HepG2 (cell line): Measurements from ENCODE around the gene PPOX. TPM values are rescaled to one million over a fixed set of nuclear protein-coding genes. Genes with fewer than 3 reads are reported as not detected.
A peak's percentile ranks its signal among the peaks of the same experiment; 100 is the strongest.

Experiments
- ATAC-seq: fragments of 200-7000 bp; cut with Tn5 transposase; 3 replicates; pipeline ENCODE4 v1.9.1; 2020; ENCODE audit warnings: mild to moderate bottlenecking, moderate library complexity
- BruUV-seq: library from RNA; stranded (reverse); fragments of 400-500 nt; replicated peaks from 2 replicates; lab custom pipeline; 2021; lab: Mats Ljungman, UMichigan
- CTCF ChIA-PET: fragments of 300-600 bp; formaldehyde crosslinking; extraction: SDS; loops from one replicate; lab custom pipeline; 2021; ENCODE audit warnings: low total read pairs, inconsistent platforms, low intra/inter-chr PET ratio; lab: Yijun Ruan, JAX
- POLR2A ChIA-PET: fragments of 350-600 bp; sonication (Branson Sonifier 250); formaldehyde crosslinking; loops from one replicate; lab custom pipeline; 2020; ENCODE audit warnings: antibody characterized with exemption, inconsistent platforms; lab: Yijun Ruan, JAX
- DNase-seq: peaks from one replicate; pipeline ENCODE4 v3.0.0-alpha.2; 2015; ENCODE audit warnings: low spot score
- FAIRE-seq: peaks from 3 replicates; lab custom pipeline; 2011; peaks lifted over from hg19 to GRCh38; lab: Jason Lieb, UNC
- H2AFZ ChIP-seq: one replicate; pipeline ENCODE4 v1.6.1; 2011; ENCODE audit warnings: low read length, inconsistent platforms
- H3K27ac ChIP-seq: fragments of 300-600 bp; 3 replicates; pipeline ENCODE4 v1.8.0; 2011; ENCODE audit warnings: mixed run types, mild to moderate bottlenecking, mixed read lengths, low read length, inconsistent platforms; ENCODE audit not compliant: insufficient read depth; ENCODE audit errors: extremely low read length
- H3K27me3 ChIP-seq, 2 experiments: fragments of 200-600 bp in 1 of 2; 2 replicates in 1 of 2; 3 replicates in 1 of 2; pipeline versions ENCODE4 v1.6.0 to v1.8.0; 2011; ENCODE audit warnings: low read length in 2 of 2, mild to moderate bottlenecking in 2 of 2, moderate library complexity in 2 of 2, inconsistent platforms in 1 of 2; ENCODE audit not compliant: insufficient read depth in 2 of 2, control insufficient read depth in 1 of 2
- H3K36me3 ChIP-seq, 2 experiments: fragments of 200-600 bp in 1 of 2; replicated peaks in 1 of 2; 2 replicates in 1 of 2; 3 replicates in 1 of 2; pipeline versions ENCODE4 v1.5.1 to v1.8.0; 2011; ENCODE audit warnings: low read length in 2 of 2, inconsistent platforms in 1 of 2; ENCODE audit not compliant: insufficient read depth in 2 of 2, control insufficient read depth in 1 of 2
- H3K4me1 ChIP-seq: 2 replicates; pipeline ENCODE4 v1.5.1; 2012; ENCODE audit warnings: low read length, inconsistent platforms; ENCODE audit not compliant: insufficient read depth
- H3K4me2 ChIP-seq: 2 replicates; pipeline ENCODE4 v1.6.0; 2011; ENCODE audit warnings: low read depth, low read length, inconsistent platforms
- H3K4me3 ChIP-seq, 3 experiments: fragments of 200-600 bp in 1 of 3; sonication (generic), shearing (Covaris generic) in 1 of 3; replicated peaks in 1 of 3; 2 replicates each; pipeline ENCODE4 v1.5.1; 2011 to 2016; ENCODE audit warnings: low read length in 3 of 3, inconsistent platforms in 2 of 3, low read depth in 2 of 3, mild to moderate bottlenecking in 2 of 3, control low read depth in 1 of 3, mixed read lengths in 1 of 3; ENCODE audit not compliant: insufficient read depth in 1 of 3
- H3K79me2 ChIP-seq: one replicate; pipeline ENCODE4 v1.6.1; 2011; ENCODE audit warnings: low read length, inconsistent platforms; ENCODE audit not compliant: insufficient read depth
- H3K9ac ChIP-seq: 2 replicates; pipeline ENCODE4 v1.6.0; 2011; ENCODE audit warnings: mild to moderate bottlenecking, low read depth, low read length, inconsistent platforms; ENCODE audit not compliant: insufficient read depth
- H3K9me3 ChIP-seq: 2 replicates; pipeline ENCODE4 v1.5.1; 2012; ENCODE audit warnings: mild to moderate bottlenecking, low read length
- H4K20me1 ChIP-seq: 2 replicates; pipeline ENCODE4 v1.6.0; 2011; ENCODE audit warnings: inconsistent platforms, mild to moderate bottlenecking, low read length, moderate library complexity; ENCODE audit not compliant: insufficient read depth
- FOXC1 ChIP-seq: sonication (generic); formaldehyde crosslinking; IDR thresholded peaks from 2 replicates; pipeline ENCODE4 v1.8.0; 2022; ENCODE audit warnings: mild to moderate bottlenecking, missing genetic modification reagents, borderline replicate concordance
- GFI1 ChIP-seq: sonication (generic); formaldehyde crosslinking; IDR thresholded peaks from 2 replicates; pipeline ENCODE4 v1.5.0; 2020; ENCODE audit warnings: missing genetic modification reagents, mild to moderate bottlenecking, borderline replicate concordance
- MTF1 ChIP-seq: sonication (generic); formaldehyde crosslinking; IDR thresholded peaks from 2 replicates; pipeline ENCODE4 v1.5.0; 2020; ENCODE audit warnings: missing genetic modification reagents
- ZNF530 ChIP-seq: sonication (generic); formaldehyde crosslinking; IDR thresholded peaks from 2 replicates; pipeline ENCODE4 v1.5.0; 2020; ENCODE audit warnings: low read depth, mild to moderate bottlenecking, missing genetic modification reagents
- ZNF749 ChIP-seq: sonication (generic); formaldehyde crosslinking; IDR thresholded peaks from 2 replicates; pipeline ENCODE4 v1.8.0; 2022; ENCODE audit warnings: mild to moderate bottlenecking, missing genetic modification reagents, moderate library complexity, borderline replicate concordance
- whole genome bisulfite sequencing: methylation state at CpG from one replicate; pipeline ENCODE4 v1.1.6; 2017; ENCODE audit warnings: low lambda C conversion rate; 5-methylcytosine and 5-hydroxymethylcytosine counted together
- in situ Hi-C: cut with HindIII; loops from 2 replicates; pipeline ENCODE4 v1.10.0; 2017; ENCODE audit warnings: low pct_unique_long_range_greater_than_20kb; ENCODE audit not compliant: extremely low pct_ligation_motif_present
- intact Hi-C: fragments of 100-400 bp; cut with micrococcal nuclease; formaldehyde crosslinking; loops from one replicate; pipeline ENCODE4 v1.10.0; 2022; ENCODE audit not compliant: unreplicated experiment
- polyA plus RNA-seq, 8 experiments: library from polyadenylated mRNA; depleted of rRNA in 3 of 8; stranded (reverse) in 7 of 8; unstranded in 1 of 8; fragments of >200 nt; fragmentation: Illumina TruSeq in 4 of 8; extraction: Trizol in 4 of 8; gene quantifications; 2 replicates each; pipeline versions ENCODE4 v1.2.1 to v1.2.3, GENCODE V29; 2011 to 2016; ENCODE audit warnings: low read depth in 4 of 8, missing spikeins in 1 of 8, mixed read lengths in 1 of 8; ENCODE audit not compliant: insufficient read depth in 1 of 8
- total RNA-seq, 5 experiments: library from RNA; depleted of rRNA; stranded (reverse); fragments of >200 nt; fragmentation: Illumina TruSeq; extraction: Trizol; gene quantifications; 2 replicates each; pipeline ENCODE4 v1.2.3, GENCODE V29; 2016; ENCODE audit warnings: low read depth in 1 of 5
- TF ChIP-seq, protein P1 (sequence below): sonication (generic); formaldehyde crosslinking; IDR thresholded peaks from 2 replicates; pipeline ENCODE4 v1.4.0; 2020; ENCODE audit warnings: mild to moderate bottlenecking, missing genetic modification reagents
- TF ChIP-seq, protein P2 (sequence below): sonication (generic); formaldehyde crosslinking; IDR thresholded peaks from 2 replicates; pipeline ENCODE4 v1.5.0; 2020; ENCODE audit warnings: missing genetic modification reagents, mild to moderate bottlenecking, borderline replicate concordance
- TF ChIP-seq, protein P3 (sequence below): sonication (generic); formaldehyde crosslinking; IDR thresholded peaks from 2 replicates; pipeline ENCODE4 v1.4.0; 2020; ENCODE audit warnings: missing genetic modification reagents, mild to moderate bottlenecking, borderline replicate concordance
- TF ChIP-seq, protein P4 (sequence below): sonication (generic); formaldehyde crosslinking; IDR thresholded peaks from 2 replicates; pipeline ENCODE4 v1.4.0; 2020; ENCODE audit warnings: low read depth, mild to moderate bottlenecking, missing genetic modification reagents
- TF ChIP-seq, protein P5 (sequence below): sonication (generic); formaldehyde crosslinking; IDR thresholded peaks from 2 replicates; pipeline ENCODE4 v1.4.0; 2020; ENCODE audit warnings: missing genetic modification reagents, borderline replicate concordance
- TF ChIP-seq, protein P6 (sequence below): IDR thresholded peaks from 2 replicates; pipeline ENCODE4 v1.6.1; 2018; ENCODE audit warnings: missing genetic modification reagents

Gene PPOX
- total and polyA plus RNA-seq, 2 of the 13 experiments (the other 11 are each of a cell fraction or from before 2014, with no cell fraction given): 15.5 to 27.7 TPM

DNA sequence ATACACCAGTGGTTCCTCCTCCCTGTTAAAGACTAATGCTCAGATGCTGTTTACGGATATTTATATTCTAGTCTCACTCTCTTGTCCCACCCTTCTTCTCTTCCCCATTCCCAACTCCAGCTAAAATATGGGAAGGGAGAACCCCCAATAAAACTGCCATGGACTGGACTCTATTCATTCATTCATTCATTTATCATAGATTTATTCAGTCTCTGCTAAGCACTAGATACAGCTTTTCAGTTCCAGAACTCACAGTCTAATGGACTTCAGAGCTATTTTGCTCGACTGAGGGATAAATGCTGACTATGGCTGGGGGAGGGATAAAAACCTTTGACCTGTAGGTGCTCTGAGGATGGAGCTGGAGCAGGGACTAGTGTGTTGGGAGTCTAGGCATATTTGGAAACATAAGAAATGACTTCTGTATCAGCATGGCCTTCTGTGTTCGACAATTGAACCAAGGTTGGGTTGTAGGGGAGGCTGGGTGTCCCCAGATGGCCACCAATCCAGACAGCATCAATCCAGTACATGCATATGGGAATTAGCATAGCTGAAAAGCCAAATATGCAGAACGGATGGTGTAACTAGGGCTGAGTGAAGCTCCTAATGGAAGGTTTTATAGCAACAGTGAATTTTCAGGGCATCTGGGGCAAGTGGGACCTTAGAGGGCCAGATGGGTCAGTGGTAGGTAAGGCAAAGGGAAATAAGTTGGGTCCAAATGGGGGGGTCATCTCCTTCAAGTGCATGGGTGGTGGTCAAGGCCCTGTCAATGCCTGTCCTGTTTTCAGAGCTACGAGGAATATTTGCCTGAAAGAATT, 53.1 kb downstream of the PPOX start:
- intact Hi-C loops: no loop called here
- Histone ChIP-seq H2AFZ (no peak overlapping the region), H3K27ac (peak overlapping the region; percentile 99), H4K20me1 (peaks cover 11% of the 10 kb centered on the region), H3K79me2 (peaks cover 23% of the 10 kb centered on the region), H3K9me3 (no peaks in the 10 kb centered on the region), H3K4me2 (peak overlapping the region; percentile 87), H3K4me1 (peaks cover 72% of the 10 kb centered on the region), H3K9ac (peak overlapping the region; percentile 40), H3K27me3 (no peaks in the 10 kb centered on the region; a peak in 1 of 5 replicates), H3K36me3 (peaks cover 1 to 17% of the 10 kb centered on the region in 2 experiments; a peak in 3 of 5 replicates), H3K4me3 (peak overlapping the region in 2 of 3 experiments; percentile 23 to 25; a peak in 5 of 6 replicates)
- ChIA-PET CTCF (no interaction called here), POLR2A (interaction anchor here (0.8 to 12.5 kb wide), 10 partner anchors 9 to 193 kb away, joined by 4 to 357 read pairs (median 8); partner anchors contain the start of genes ADAMTS4, DEDD, NDUFS2 and SDHC)
- in situ Hi-C loops: no loop called here
- peak; percentile 45 for DNase-seq
- no TSS peak for BruUV-seq
- 3% methylated on average over 4 of the region's 5 CpGs for WGBS
- peak; percentile 5 for ATAC-seq
- peak; percentile 68 for FAIRE-seq
- TF ChIP-seq MTF1 (peak; percentile 17; the same call in 1 of the 2 replicates), GFI1 (CRISPR knock-in tag) (no peak), ZNF530 (CRISPR knock-in tag) (no peak), ZNF749 (CRISPR knock-in tag) (no peak), FOXC1 (CRISPR knock-in tag) (no peak)
- TF ChIP-seq, protein P1, sequence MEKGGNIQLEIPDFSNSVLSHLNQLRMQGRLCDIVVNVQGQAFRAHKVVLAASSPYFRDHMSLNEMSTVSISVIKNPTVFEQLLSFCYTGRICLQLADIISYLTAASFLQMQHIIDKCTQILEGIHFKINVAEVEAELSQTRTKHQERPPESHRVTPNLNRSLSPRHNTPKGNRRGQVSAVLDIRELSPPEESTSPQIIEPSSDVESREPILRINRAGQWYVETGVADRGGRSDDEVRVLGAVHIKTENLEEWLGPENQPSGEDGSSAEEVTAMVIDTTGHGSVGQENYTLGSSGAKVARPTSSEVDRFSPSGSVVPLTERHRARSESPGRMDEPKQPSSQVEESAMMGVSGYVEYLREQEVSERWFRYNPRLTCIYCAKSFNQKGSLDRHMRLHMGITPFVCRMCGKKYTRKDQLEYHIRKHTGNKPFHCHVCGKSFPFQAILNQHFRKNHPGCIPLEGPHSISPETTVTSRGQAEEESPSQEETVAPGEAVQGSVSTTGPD: no peak
- TF ChIP-seq, protein P2, sequence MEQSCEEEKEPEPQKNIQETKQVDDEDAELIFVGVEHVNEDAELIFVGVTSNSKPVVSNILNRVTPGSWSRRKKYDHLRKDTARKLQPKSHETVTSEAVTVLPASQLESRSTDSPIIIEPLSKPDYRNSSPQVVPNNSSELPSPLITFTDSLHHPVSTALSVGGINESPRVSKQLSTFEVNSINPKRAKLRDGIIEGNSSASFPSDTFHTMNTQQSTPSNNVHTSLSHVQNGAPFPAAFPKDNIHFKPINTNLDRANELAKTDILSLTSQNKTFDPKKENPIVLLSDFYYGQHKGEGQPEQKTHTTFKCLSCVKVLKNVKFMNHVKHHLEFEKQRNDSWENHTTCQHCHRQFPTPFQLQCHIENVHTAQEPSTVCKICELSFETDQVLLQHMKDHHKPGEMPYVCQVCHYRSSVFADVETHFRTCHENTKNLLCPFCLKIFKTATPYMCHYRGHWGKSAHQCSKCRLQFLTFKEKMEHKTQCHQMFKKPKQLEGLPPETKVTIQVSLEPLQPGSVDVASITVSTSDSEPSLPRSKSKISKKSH (CRISPR knock-in tag): no peak
- TF ChIP-seq, protein P3, sequence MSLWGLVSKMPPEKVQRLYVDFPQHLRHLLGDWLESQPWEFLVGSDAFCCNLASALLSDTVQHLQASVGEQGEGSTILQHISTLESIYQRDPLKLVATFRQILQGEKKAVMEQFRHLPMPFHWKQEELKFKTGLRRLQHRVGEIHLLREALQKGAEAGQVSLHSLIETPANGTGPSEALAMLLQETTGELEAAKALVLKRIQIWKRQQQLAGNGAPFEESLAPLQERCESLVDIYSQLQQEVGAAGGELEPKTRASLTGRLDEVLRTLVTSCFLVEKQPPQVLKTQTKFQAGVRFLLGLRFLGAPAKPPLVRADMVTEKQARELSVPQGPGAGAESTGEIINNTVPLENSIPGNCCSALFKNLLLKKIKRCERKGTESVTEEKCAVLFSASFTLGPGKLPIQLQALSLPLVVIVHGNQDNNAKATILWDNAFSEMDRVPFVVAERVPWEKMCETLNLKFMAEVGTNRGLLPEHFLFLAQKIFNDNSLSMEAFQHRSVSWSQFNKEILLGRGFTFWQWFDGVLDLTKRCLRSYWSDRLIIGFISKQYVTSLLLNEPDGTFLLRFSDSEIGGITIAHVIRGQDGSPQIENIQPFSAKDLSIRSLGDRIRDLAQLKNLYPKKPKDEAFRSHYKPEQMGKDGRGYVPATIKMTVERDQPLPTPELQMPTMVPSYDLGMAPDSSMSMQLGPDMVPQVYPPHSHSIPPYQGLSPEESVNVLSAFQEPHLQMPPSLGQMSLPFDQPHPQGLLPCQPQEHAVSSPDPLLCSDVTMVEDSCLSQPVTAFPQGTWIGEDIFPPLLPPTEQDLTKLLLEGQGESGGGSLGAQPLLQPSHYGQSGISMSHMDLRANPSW (CRISPR knock-in tag): no peak
- TF ChIP-seq, protein P4, sequence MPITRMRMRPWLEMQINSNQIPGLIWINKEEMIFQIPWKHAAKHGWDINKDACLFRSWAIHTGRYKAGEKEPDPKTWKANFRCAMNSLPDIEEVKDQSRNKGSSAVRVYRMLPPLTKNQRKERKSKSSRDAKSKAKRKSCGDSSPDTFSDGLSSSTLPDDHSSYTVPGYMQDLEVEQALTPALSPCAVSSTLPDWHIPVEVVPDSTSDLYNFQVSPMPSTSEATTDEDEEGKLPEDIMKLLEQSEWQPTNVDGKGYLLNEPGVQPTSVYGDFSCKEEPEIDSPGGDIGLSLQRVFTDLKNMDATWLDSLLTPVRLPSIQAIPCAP (CRISPR knock-in tag): no peak
- TF ChIP-seq, protein P5, sequence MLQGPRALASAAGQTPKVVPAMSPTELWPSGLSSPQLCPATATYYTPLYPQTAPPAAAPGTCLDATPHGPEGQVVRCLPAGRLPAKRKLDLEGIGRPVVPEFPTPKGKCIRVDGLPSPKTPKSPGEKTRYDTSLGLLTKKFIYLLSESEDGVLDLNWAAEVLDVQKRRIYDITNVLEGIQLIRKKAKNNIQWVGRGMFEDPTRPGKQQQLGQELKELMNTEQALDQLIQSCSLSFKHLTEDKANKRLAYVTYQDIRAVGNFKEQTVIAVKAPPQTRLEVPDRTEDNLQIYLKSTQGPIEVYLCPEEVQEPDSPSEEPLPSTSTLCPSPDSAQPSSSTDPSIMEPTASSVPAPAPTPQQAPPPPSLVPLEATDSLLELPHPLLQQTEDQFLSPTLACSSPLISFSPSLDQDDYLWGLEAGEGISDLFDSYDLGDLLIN (CRISPR knock-in tag): no peak
- TF ChIP-seq, protein P6, sequence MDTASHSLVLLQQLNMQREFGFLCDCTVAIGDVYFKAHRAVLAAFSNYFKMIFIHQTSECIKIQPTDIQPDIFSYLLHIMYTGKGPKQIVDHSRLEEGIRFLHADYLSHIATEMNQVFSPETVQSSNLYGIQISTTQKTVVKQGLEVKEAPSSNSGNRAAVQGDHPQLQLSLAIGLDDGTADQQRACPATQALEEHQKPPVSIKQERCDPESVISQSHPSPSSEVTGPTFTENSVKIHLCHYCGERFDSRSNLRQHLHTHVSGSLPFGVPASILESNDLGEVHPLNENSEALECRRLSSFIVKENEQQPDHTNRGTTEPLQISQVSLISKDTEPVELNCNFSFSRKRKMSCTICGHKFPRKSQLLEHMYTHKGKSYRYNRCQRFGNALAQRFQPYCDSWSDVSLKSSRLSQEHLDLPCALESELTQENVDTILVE (CRISPR knock-in tag): no peak
